Activated T-cell treated with anti-CD3 and anti-CD28 coated beads for 24 hours (primary cell): ENCODE results near the gene APOBEC4.

Experiments
- DNase-seq: peaks from one replicate; pipeline ENCODE4 v3.0.0-alpha.2; 2020; ENCODE audit warnings: low read depth

Gene APOBEC4

GRCh38 chr1:183600136-183600535 is 53.0 kb downstream of the APOBEC4 start:
- no peak for DNase-seq

- DNase-seq, result no peak
These were observed 54.7 kb downstream of the APOBEC4 start for GRCh38 chr1:183598386-183598785.

GRCh38 chr1:183597656-183598347 is 55.3 kb downstream of the APOBEC4 start:
- no peak for DNase-seq

- DNase-seq, result no peak
These were observed 56.6 kb downstream of the APOBEC4 start for GRCh38 chr1:183596500-183596899.
